Measurements from ENCODE around the gene ATPAF2.

ATPAF2 gene

GRCh38 chr17:18038861-18039534 lies at the start of gene ATPAF2, which contains the start of gene GID4:
TSS of gene ATPAF2 (minus strand) at chr17:18039168. CDS start at chr17:18039013, 155 bp downstream.
TSS of gene GID4 (plus strand) at chr17:18039408. CDS start at chr17:18039465, 57 bp downstream.
- peak; percentile 99 for DNase-seq (ENCODE audit: low read depth in 2 of 2)

GRCh38 chr17:18087610-18088491 lies 48.9 kb upstream of the ATPAF2 start, which contains the start of gene DRG2:
TSS of gene DRG2 (plus strand) at chr17:18087948. CDS start at chr17:18088024, 76 bp downstream.
- peak; percentile 85 to 90 for DNase-seq (ENCODE audit: low read depth in 2 of 2)

GRCh38 chr17:18084256-18084655 lies 45.3 kb upstream of the ATPAF2 start:
- no peak for DNase-seq (ENCODE audit: low read depth in 2 of 2)

GRCh38 chr17:18079543-18079942 lies 40.6 kb upstream of the ATPAF2 start:
- DNase-seq (ENCODE audit: low read depth in 2 of 2), result no peak

GRCh38 chr17:18076936-18077335 lies 38.0 kb upstream of the ATPAF2 start:
- no peak for DNase-seq (ENCODE audit: low read depth in 2 of 2)

- no peak for DNase-seq (ENCODE audit: low read depth in 2 of 2)
Measured at GRCh38 chr17:18074566-18075272, 35.8 kb upstream of the ATPAF2 start.

GRCh38 chr17:18071751-18072150 lies 32.8 kb upstream of the ATPAF2 start:
- no peak for DNase-seq (ENCODE audit: low read depth in 2 of 2)

- DNase-seq (ENCODE audit: low read depth in 2 of 2), result no peak
Measured at GRCh38 chr17:18070861-18071340, 31.9 kb upstream of the ATPAF2 start.

GRCh38 chr17:18069101-18069500 lies 30.1 kb upstream of the ATPAF2 start:
- DNase-seq (ENCODE audit: low read depth in 2 of 2), result no peak

- no peak for DNase-seq (ENCODE audit: low read depth in 2 of 2)
Measured at GRCh38 chr17:18066866-18067265, 27.9 kb upstream of the ATPAF2 start.

GRCh38 chr17:18065546-18065945 lies 26.6 kb upstream of the ATPAF2 start:
- no peak for DNase-seq (ENCODE audit: low read depth in 2 of 2)

- no peak for DNase-seq (ENCODE audit: low read depth in 2 of 2)
Measured at GRCh38 chr17:18064053-18064452, 25.1 kb upstream of the ATPAF2 start.

GRCh38 chr17:18059283-18059682 lies 20.3 kb upstream of the ATPAF2 start:
- no peak for DNase-seq (ENCODE audit: low read depth in 2 of 2)

GRCh38 chr17:18056214-18056613 lies 17.2 kb upstream of the ATPAF2 start:
- DNase-seq (ENCODE audit: low read depth in 2 of 2), result no peak

GRCh38 chr17:18055597-18055996 lies 16.6 kb upstream of the ATPAF2 start:
- no peak for DNase-seq (ENCODE audit: low read depth in 2 of 2)

- DNase-seq (ENCODE audit: low read depth in 2 of 2), result no peak
Measured at GRCh38 chr17:18045691-18046350, 6.9 kb upstream of the ATPAF2 start.

- no peak for DNase-seq (ENCODE audit: low read depth in 2 of 2)
Measured at GRCh38 chr17:18044609-18045008, 5.6 kb upstream of the ATPAF2 start.

- no peak for DNase-seq (ENCODE audit: low read depth in 2 of 2)
Measured at GRCh38 chr17:18043491-18043890, 4.5 kb upstream of the ATPAF2 start.

GRCh38 chr17:18042983-18043382 lies 4.0 kb upstream of the ATPAF2 start:
- no peak for DNase-seq (ENCODE audit: low read depth in 2 of 2)

GRCh38 chr17:18041776-18042175 lies 2.8 kb upstream of the ATPAF2 start:
- no peak for DNase-seq (ENCODE audit: low read depth in 2 of 2)

- no peak for DNase-seq (ENCODE audit: low read depth in 2 of 2)
Measured at GRCh38 chr17:18040261-18040858, 1.4 kb upstream of the ATPAF2 start.

All from stimulated activated CD4-positive, alpha-beta T cell treated with anti-CD3 and anti-CD28 coated beads, Interleukin-1b, Interleukin-23, amount 100 ng/mL, for 4 hours (primary cell).